Right lobe of liver (tissue), 6 donors: ENCODE data around the gene CASQ2. TPM values are rescaled to one million over a fixed set of nuclear protein-coding genes. Genes with fewer than 3 reads are reported as not detected.
"Not testable (repeated sequence)": the region's sequence is repeated elsewhere in the genome, so short reads cannot be mapped to it uniquely, and the experiment has no call there.

Source experiments
- ATAC-seq, 4 donors: fragments of 200-7000 bp; cut with Tn5 transposase; one replicate each; pipeline ENCODE4 v1.9.1; 2020; ENCODE audit warnings: mild to moderate bottlenecking in 4 of 4, moderate library complexity in 4 of 4
- DNase-seq, 3 donors: peaks; one replicate each; pipeline ENCODE4 v3.0.0-alpha.2; 2020
- H3K27ac ChIP-seq, 3 donors: fragments of 200-600 bp; one replicate each; pipeline ENCODE4 v1.8.0; 2022
- H3K27me3 ChIP-seq, 2 donors: fragments of 200-600 bp; one replicate each; pipeline ENCODE4 v1.8.0; 2022
- H3K36me3 ChIP-seq, 4 donors: fragments of 200-600 bp; sonication (generic) in 1 of 4; one replicate each; pipeline versions ENCODE4 v1.5.1 to v1.8.0; 2017 to 2022; ENCODE audit warnings: control low read depth in 1 of 4
- H3K4me1 ChIP-seq, 4 donors: fragments of 200-600 bp; sonication (generic) in 1 of 4; one replicate each; pipeline versions ENCODE4 v1.5.1 to v1.8.0; 2017 to 2022; ENCODE audit warnings: control low read depth in 1 of 4
- H3K4me3 ChIP-seq, 3 donors: fragments of 200-600 bp; one replicate each; pipeline ENCODE4 v1.8.0; 2022
- H3K9me3 ChIP-seq, 4 donors: fragments of 200-600 bp; sonication (generic) in 1 of 4; one replicate each; pipeline versions ENCODE4 v1.5.1 to v1.8.0; 2017 to 2022; ENCODE audit warnings: control low read depth in 1 of 4
- CTCF ChIP-seq, 4 donors: fragments of 200-600 bp in 3 of 4; fragments of 450-650 bp in 1 of 4; IDR thresholded peaks; one replicate each; pipeline versions ENCODE4 v1.5.1 to v1.8.0; 2016 to 2022; ENCODE audit warnings: antibody characterized with exemption in 4 of 4, mild to moderate bottlenecking in 2 of 4
- POLR2A ChIP-seq: fragments of 450-650 bp; IDR thresholded peaks from one replicate; pipeline ENCODE4 v1.6.1; 2017; ENCODE audit warnings: antibody characterized with exemption, mild to moderate bottlenecking
- WGBS: methylation state at CpG from one replicate; pipeline ENCODE4 v1.1.6; 2018; ENCODE audit warnings: low coverage, low lambda C conversion rate; ENCODE audit not compliant: insufficient coverage; ENCODE audit errors: missing lambda C conversion rate; 5-methylcytosine and 5-hydroxymethylcytosine counted together
- intact Hi-C, 2 donors: fragments of 100-400 bp; cut with DNase I; formaldehyde crosslinking; loops; one replicate each; pipeline versions ENCODE4 v1.11.2 to v1.14.1; 2022
- total RNA-seq, 6 experiments: library from RNA; depleted of rRNA in 2 of 6; stranded (reverse); fragments of >200 nt in 2 of 6; fragmentation: NEBNext Ultra II Directional in 3 of 6; extraction: Animal tissue kit (Norgen Biotek cat#: 25700) in 3 of 6; gene quantifications; one replicate each; pipeline versions ENCODE4 v1.1.0 to v1.2.4, GENCODE V29; 2016 to 2023
- donor health status: DM: no; HTN: yes; CAD: no.
- donor health status: DM: no; HTN: no; CAD: no.
- donor health status: DM: no; HTN: no; CAD: no.
- donor health status: DM: no; HTN: yes; CAD: no.
- donor health status: DM: no; HTN: yes; CAD: no.

CASQ2 gene
- total RNA-seq, 6 experiments from 2014 or later = 0.09 to 0.44 (median 0.21) TPM; not detected in 2

DNA sequence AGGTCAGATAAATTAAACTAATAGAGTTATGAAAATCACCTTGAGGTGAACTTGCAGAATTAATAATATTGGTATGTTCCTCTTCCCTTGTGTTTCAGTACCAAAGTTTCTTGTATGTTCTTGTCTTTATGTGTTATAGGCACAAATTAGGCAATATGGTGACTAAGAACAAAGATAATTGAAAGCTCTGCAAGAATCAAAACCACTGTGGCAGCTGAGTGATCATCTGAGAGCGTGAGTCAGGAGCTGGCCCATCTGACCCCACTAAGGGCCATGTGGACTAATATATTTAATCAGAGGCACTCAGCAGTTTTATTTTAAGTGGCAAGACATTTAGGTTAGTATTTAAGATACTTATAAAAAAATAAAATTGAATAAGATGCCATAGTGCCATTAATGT, 12.8 kb upstream of the CASQ2 start:
- no peaks in the 10 kb centered on the region for H3K27me3 ChIP-seq
- H3K9me3 ChIP-seq = no peaks in the 10 kb centered on the region
- H3K4me1 ChIP-seq = no peaks in the 10 kb centered on the region
- DNase-seq (no peak), ATAC-seq (no peak)
- TF ChIP-seq CTCF (IDR thresholded peaks at IDR 0.05) (no peak), POLR2A (no peak)
- WGBS = 73% methylated on average over 1 of the region's 1 CpG
- no peak overlapping the region for H3K4me3 ChIP-seq
- intact Hi-C loops = no loop called here
- H3K27ac ChIP-seq = no peak overlapping the region
- no peaks in the 10 kb centered on the region for H3K36me3 ChIP-seq

GRCh38 chr1:115780655-115781054, 12.1 kb upstream of the CASQ2 start:
- DNase-seq, ATAC-seq, intact Hi-C loops, H3K27me3 ChIP-seq, H3K4me3 ChIP-seq, H3K36me3 ChIP-seq, H3K27ac ChIP-seq, H3K9me3 ChIP-seq, H3K4me1 ChIP-seq: not testable (repeated sequence)
- whole genome bisulfite sequencing = 68% methylated on average over 2 of the region's 2 CpGs

- intact Hi-C loops, ATAC-seq: not testable (repeated sequence)
- no CpG with 5 or more reads among the region's 1 CpG for WGBS
These were observed 10.6 kb upstream of the CASQ2 start for GRCh38 chr1:115779075-115779474.

GRCh38 chr1:115771847-115772457, 3.4 kb upstream of the CASQ2 start:
- Histone ChIP-seq H3K27me3 (no peaks in the 10 kb centered on the region), H3K9me3 (no peaks in the 10 kb centered on the region), H3K27ac (no peak overlapping the region), H3K36me3 (no peaks in the 10 kb centered on the region), H3K4me3 (no peak overlapping the region), H3K4me1 (peaks cover 0 to 3% (median 0%) of the 10 kb centered on the region in 4 donors)
- WGBS = 20% methylated on average over 3 of the region's 10 CpGs
- DNase-seq (peak in 2 of 3 donors; percentile 37 to 51), ATAC-seq (peak; percentile 91 to 99 (median 97))
- TF ChIP-seq CTCF (IDR thresholded peaks at IDR 0.05) = peak; percentile 65 to 75 (median 70)
- no peak for TF ChIP-seq POLR2A
- intact Hi-C loops = no loop called here

More at GRCh38 chr1:115779075-115779474, 10.6 kb upstream of the CASQ2 start:
- H3K4me3 ChIP-seq, H3K9me3 ChIP-seq, H3K36me3 ChIP-seq, H3K27me3 ChIP-seq, H3K4me1 ChIP-seq, H3K27ac ChIP-seq, DNase-seq: not testable (repeated sequence)

DNA sequence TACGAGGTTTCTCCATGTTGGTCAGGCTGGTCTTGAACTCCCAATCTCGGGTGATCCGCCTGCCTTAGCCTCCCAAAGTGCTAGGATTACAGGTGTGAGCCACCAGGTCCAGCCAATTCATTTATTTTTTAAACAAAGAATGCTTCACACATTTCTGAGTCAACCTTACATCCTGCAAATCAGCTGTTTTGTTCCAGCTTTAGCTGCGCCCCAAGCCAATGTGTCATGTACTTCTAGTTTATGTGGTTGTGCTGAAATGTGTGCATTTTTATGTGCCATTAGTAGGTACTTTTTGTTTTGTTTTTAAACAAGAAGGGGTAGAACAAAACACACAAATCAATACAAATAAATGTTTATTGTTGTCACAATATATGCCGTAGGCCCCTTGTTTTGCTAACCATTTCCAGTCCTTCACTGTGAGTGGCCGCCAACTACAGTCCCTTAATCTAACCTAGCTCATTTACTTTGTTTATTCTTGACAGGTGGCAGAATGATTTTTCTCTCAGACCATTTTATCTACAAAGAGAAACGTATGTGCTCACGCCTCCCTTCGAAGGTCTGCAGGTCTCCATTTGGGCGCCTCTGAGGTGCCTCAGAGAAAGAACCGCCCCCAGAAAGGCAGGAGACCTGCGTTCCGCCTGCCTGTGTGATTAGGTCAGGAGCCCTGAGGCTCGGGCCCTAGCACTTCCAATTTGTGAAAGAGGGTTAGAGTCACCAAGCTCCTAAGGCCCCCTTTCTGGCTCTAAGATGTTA, 2.8 kb upstream of the CASQ2 start:
- ATAC-seq = no peak
- Histone ChIP-seq H3K4me1 (peaks cover 0 to 3% (median 0%) of the 10 kb centered on the region in 4 donors), H3K9me3 (no peaks in the 10 kb centered on the region), H3K27me3 (no peaks in the 10 kb centered on the region), H3K36me3 (no peaks in the 10 kb centered on the region), H3K27ac (no peak overlapping the region), H3K4me3 (no peak overlapping the region)
- intact Hi-C loops = no loop called here
- DNase-seq = no peak
- WGBS = 55% methylated on average over 6 of the region's 14 CpGs
- TF ChIP-seq CTCF (IDR thresholded peaks at IDR 0.05) (no peak), POLR2A (no peak)
